Activated CD4-positive, alpha-beta T cell treated with anti-CD3 and anti-CD28 coated beads for 48 hours (primary cell): ENCODE data around the gene MAST3.
A peak's percentile ranks its signal among the peaks of the same experiment; 100 is the strongest.

Experiments used
- DNase-seq: peaks from one replicate; pipeline ENCODE4 v3.0.0-alpha.2; 2020

MAST3 gene

DNA sequence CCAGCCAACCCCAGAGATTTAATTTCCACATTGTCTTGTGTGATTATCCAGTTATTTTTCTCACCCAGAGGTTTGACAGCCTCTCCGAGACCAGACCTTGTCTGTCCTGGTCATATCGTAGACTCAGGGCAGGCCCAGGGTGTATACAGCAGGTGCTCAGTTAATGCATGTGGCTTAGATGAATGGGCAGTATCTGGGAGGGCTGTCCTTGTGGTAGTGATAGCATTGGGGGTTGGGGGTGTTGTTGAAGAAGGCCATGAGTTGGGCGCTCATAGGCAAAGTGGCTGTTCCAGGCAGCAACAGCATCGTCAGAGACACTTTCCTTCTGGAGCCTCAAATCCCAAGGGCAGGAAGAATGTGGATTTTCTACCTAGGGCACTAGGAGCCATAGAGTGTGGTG, 16.9 kb downstream of the MAST3 start:
- no peak for DNase-seq

DNA sequence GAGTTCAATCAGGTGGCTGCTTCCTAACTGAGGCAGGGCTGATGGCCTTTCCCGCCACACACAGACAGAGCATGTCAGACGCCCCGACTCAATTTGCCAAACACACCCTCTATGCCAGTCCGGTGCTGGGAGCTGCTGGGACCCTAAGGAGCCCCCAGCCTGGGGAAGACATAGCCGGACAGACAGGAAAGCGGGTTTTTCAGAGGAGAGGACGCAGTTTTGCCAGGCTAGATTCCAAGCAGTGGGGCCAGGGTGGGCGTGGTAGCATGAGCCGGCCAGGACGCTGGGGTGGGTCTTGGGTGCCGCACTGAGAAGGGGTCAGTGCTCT, 19.8 kb downstream of the MAST3 start:
- DNase-seq, result no peak

DNA sequence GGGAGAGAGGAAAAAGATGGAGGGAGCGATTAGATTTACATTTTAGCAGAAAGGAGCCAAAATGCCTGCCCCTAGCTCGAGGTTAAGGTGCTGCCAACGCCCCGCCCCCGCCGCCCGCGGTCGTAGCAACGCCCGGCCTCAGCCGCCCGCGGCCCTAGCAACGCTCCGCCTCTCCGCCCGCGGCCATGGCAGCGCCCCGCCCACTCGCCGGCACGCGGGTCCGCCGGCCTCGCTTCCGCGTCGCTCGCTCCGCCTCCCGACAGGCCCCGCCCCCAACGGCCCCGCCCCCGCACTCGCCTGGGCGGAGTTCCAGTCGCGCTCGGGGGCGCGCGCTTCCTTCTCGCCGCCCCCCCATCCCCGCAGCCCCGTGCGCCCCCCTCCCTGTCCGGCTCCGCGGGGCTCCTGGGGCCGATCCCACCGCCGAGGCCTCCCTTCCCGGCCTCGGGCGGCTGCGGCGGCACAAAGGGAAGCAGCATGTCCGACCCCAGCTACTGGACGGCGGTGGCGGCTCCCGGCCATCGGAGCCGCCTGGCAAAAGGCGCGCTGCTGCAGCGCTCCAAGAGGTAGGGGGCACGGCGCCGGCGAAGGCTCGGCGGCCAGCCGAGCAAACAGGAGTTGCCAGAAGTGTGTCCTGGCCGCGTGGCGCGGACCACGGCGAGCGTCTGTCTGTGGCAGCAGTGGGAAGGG, 20.3 kb downstream of the MAST3 start:
- peak; percentile 94 for DNase-seq

DNA sequence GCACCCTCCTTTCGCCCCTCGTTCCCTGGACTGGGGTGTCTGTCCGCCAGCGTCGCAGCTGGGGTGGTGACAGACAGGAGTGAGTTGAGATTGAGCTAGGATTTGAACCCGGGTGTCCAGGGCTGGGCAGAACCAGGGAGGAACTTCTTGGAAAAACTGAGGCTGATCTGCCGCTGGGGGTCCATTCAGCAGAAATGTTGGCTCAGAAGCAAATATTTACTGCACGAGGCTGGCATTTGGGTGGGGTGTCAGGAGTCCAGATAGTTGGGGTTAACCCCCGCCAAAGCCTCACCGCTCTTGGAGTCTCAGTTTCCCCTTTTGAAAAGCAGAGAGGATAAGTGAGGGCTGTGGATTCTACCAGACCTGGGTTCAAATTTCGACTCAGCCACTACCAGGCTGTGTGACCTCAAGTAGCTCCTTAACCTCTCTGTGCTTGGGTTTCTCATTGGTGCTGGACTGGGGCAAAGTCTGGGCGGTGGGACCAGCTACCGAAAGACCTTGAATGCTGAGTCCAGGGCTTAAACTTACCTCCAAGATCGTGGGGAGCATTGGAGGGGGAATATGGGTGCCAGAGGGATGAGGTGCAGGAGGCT, 20.9 kb downstream of the MAST3 start:
- DNase-seq, result no peak

DNA sequence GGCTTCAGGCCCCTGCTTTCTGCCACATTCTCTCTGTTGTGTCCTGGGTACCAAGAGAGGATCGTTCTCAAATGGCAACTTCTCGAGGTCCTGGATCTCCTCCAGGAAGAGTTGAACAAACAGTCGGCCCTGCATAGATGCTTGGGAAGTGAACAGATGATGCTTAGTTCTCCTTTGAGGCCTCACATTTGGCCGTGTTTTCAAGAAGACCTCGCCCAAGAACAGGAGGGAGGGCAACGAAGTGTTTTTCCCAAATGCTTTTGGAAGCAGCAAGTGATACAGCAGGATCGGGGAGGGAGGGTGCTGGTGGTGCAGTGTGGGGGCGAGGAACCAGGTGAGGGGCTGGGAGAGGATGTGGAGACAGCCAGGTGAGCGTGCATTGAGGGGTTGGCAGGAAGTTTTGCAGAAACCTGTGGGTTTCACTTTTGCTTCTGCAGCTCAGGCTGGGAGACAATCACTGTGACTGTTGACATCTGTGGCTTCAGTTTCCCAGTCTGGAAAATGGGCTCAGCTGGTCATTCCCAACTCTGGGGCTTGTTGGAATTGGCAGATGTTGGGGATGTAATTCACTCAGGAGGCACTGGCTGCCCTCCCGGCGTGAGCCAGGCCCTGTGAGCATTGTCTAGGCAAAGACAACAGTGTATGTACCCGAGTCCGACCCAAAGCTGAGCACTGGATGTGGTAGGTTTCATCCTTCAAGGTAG, 21.6 kb downstream of the MAST3 start:
- peak; percentile 51 for DNase-seq

DNA sequence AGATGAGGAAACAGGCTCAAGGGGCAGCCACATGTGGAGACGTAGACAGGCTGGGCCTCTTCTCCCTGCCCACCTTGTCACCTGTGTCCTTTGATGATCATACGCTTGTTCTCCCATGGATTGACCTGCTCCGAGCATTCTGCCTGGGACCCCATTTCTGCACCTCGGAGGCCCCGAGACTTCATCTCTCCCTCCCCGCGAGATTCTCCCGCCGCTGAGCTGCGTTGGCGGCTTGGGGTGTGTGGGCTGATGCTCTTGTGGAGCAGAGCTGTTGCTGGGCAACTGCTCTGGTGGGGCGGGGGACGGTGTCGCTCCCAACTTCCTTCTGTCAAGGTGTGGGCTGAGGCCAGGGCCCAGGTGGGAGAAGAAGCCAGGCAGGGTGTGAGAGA, 22.1 kb downstream of the MAST3 start:
- peak; percentile 66 for DNase-seq

DNA sequence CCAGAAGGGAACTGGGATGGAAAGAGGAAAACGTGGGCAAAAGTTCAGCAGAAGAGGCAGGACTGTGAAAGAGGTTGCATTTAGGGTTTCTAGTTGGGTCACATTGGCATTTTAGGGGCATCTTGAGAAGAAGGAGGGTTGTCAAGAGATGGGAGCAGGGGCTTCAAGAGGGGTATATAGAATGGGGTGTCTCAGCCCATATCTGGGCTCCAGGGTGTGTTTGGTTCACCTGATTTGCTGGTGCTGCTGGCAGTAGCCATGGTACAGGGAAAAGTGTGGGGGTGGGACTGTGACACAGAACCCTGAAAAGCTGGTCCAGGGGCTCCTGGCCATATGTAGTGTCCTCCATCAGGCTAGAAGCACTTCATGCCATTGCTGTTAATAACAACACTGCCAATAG, 22.5 kb downstream of the MAST3 start:
- DNase-seq, result no peak

DNA sequence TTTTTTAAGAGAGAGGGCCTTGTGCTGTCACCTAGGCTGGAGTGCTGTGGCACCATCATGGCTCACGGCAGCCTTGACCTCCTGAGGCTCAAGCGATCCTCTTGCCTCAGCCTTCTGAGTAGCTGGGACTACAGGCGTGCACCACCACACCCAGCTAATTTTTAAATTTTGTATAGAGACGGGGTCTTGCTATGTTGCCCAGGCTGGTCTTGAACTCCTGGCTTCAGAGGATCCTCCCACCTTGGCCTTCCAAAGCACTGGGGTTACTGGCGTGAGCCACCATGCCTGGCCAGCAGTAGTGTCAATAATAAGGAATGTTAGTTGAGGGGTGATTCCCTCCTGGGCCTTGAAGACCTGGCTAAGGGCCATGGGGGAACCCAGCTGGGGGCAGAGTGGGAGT, 23.6 kb downstream of the MAST3 start:
- no peak for DNase-seq

DNA sequence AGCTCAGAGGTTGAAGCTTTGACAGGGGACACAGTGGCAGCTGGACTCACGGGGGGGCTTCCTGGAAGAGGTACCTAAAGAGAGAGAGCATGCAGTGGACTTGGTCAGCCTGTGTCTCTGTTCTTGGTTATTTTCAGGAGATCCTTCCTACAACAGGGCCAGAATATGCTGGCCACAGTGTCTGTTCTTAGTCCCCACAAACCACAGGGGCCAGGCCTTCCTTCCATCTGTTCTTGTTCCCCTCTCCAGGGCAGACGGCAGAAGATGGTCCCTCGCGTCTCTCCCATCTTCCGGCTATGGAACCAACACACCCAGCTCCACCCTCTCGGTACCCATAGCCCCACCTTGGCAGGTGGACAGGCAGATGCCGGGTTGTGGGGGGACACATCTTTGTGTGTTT, 24.8 kb downstream of the MAST3 start:
- DNase-seq, result no peak

DNA sequence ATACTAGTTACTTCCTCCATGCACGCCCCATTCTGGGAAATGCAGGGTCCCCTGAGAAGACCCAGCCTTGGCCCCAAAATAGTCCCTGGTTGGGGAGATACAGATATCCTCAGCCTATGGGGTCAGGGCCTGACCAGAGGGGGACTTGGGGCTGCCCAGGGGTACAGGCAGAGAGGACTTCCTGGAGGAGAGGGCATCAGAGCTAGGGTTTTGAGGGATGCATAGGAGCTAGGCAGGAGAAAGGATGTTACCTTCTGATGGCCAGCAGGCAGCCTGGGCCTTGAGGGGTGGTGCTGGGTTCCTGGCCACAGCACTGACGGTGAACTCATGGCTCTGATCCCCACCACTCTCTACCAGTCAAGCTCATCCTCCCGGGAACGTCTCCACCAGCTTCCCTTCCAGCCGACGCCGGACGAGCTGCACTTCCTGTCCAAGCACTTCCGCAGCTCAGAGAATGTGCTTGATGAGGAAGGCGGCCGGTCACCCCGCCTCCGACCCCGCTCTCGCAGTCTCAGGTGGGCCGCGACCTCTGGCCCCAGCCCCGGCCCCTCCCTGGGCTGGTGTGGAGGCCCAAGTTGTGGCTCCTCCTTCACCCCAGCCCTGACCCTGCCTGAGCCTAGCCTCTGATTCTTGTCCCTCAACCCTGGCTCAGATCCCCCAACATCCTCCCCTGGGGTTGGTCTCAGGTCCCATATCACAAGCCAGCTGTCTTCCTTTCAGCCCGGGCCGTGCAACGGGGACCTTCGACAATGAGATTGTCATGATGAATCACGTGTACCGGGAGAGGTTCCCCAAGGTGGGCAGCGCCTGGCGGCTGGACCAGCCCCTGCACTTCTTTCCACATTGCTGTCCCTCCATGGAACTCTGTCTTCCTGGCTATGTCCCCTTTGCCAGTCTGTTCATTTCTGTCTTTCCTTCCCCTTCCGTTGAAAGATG, 25.6 kb downstream of the MAST3 start:
- no peak for DNase-seq

DNA sequence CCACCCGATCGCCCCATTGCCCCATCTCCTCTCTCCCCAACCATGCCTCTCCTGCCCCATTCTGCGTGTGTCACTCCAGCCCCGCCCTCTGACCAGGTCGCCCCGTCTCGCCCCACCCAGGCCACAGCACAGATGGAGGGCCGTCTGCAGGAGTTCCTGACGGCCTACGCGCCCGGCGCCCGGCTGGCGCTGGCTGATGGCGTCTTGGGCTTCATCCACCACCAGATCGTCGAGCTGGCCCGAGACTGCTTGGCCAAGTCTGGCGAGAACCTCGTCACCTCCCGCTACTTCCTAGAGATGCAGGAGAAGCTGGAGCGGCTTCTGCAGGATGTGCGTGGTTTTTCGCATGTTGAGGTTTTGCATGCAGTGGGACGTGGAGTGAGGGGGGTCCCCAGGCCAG, 26.2 kb downstream of the MAST3 start:
- DNase-seq, result no peak

DNA sequence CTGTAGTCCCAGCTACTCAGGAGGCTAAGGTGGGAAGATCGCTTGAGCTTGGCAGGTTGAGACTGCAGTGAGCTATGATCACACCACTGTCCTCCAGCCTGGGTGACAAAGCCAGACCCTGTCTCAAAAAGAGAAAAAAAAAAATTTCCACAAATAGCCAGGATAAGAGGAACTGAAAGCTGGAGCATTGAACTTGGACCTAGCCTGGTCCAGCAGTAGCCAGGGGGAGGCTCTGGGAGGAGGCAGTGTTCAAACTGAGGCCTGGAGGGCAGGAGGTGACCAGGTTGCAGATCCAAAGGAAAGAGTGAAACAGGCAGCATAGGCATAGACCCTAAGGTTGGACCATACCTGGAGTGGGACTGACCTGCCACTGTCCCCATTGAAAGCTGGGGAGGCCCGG, 28.5 kb downstream of the MAST3 start:
- no peak for DNase-seq

DNA sequence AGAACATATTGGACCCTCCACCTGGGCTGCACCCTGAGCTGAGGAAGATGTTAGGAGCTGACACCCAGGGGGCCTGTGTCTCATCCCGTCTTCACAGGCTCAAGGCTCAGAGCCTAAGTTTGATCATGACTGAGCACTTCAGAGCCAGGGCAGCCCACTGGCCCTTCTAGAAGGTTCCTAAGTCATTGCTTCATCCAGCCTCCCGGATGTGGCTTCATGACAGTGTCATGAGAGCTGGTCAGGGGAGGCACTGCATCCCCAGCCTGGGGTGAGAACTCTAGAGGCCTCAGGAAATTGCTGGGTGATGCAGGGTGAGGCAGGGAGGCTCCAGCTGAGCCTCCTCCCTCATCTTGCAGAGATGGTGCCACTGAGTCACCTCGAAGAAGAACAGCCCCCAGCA, 30.5 kb downstream of the MAST3 start:
- DNase-seq, result no peak

DNA sequence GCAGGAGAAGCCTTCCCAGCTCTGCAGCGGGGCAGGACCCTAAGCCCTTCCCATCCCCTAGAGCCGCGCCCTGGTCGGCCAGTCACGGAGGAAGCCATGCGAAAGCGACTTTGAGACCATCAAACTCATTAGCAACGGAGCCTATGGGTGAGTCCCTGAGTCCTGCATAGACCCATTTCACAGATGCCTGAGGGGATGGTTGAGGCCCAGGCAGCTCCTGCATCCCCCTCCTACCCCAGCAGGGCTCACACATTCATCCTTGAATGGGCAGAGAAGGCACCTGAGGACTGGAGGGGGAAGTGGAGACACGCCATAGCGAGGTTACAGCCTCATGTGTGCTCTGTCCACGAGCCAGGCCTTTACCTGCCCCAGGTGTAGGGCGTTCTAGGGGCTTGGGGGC, 31.2 kb downstream of the MAST3 start:
- DNase-seq, result no peak

DNA sequence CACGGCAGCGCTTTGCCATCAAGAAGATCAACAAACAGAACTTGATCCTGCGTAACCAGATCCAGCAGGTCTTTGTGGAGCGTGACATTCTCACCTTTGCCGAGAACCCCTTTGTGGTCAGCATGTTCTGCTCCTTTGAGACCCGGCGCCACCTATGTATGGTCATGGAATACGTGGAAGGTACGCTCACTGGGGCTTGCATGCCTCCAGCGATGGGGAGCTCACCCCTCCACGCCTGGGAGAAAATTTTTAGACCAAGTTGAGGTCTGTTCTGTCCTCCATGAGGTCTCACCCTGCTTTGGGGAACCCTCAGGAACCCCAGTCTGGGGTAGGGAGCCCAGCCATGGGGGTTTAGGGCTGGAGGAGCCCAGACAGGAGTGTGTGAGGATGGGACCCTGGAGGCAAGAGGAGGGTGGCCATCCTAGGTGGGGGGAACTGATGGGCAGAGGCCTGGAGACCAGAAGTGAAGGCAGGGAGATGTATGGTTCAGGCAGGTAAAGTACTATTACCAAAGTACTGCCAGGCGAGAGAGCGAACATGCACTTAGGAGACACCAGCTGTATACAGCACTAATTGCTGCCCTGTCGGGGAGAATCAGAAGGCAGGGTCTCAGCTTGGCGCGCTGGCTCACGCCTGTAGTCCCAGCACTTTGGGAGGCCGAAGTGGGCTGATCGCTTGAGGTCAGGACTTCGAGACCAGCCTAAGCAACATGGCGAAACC, 33.1 kb downstream of the MAST3 start:
- DNase-seq, result no peak

DNA sequence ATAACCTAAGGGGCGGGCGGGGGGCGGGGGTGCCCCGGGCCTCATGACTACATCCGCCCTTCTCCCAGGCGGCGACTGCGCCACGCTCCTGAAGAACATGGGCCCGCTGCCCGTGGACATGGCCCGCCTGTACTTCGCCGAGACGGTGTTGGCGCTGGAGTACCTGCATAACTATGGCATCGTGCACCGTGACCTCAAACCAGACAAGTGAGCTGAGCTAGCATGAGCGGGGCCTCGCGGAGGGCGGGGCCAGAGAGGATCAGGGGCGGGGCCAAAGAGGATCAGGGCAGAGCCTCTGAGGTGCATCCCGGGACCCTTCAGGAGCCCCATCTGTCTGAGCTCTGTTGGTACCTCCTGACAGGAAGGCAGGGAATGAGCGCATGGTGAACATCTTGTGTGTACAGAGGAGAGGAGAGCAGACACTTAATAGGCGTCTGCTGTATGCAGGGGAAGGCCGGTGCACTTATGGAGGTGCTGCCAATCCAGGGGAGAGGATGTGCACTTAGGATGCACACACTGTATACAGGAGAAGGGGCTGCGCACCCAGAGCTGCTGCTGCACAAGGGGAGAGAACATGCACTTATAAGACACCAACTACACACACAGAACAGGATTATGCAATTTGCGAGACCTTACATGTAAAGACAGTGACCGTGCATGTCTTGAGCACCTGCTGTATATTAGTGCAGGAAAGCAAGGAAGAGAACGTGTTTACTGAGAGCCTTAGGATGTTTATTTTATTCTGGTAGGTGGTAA, 34.4 kb downstream of the MAST3 start:
- peak; percentile 55 for DNase-seq

DNA sequence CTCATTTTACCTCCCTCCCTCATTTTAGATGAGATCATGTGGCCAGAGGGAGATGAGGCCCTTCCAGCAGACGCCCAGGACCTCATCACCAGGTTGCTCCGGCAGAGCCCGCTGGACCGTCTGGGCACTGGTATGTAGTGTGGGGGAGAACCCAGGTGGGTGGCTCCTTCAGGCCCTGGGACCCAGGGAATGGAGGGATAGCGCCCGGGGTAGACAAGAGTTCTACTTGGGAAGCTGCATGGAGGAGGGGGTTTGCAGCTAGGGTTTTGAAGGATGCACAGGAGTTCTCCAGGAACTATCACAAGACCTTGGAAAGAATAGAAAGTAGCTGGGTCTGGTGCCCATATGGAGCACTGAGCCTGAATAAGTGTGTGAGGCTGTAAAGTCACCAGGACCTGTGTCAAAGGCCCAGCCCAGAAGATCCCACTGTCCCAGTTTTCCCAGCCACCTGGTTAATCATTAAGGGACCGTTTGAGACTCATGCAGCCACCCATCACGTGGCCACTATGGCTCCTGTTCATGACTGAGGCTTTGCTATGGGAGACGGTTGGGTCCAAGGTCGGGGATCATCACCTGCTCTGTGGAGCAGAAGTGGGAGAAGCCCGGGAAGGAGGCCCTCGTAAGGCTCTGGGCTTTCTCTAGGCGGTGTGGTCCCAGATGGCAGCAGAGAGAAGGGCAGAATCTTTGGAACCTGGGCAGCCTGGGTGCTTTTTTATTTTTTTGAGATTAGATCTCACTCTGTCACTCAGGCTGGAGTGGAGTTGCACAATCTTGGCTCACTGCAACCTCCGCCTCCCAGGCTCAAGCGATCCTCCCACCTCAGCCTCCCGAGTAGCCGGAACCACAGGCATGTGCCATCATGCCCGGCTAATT, 38.4 kb downstream of the MAST3 start:
- no peak for DNase-seq

DNA sequence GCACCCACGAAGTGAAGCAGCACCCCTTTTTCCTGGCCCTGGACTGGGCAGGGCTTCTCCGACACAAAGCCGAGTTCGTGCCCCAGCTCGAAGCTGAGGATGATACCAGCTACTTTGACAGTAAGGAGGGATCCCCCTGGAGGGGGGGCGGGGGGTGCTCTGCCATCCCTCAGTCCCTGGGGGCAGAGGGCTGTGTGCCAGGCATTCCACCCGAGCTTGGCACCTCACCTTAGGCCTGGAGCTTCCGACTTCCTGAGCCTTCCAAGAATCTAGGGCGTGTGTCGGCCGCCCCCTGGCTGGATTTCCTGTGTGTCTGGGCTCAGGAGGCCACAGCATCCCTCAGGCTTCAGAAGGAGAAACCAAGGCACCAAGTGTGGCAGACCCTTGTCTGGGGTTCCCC, 39.7 kb downstream of the MAST3 start:
- DNase-seq, result no peak

DNA sequence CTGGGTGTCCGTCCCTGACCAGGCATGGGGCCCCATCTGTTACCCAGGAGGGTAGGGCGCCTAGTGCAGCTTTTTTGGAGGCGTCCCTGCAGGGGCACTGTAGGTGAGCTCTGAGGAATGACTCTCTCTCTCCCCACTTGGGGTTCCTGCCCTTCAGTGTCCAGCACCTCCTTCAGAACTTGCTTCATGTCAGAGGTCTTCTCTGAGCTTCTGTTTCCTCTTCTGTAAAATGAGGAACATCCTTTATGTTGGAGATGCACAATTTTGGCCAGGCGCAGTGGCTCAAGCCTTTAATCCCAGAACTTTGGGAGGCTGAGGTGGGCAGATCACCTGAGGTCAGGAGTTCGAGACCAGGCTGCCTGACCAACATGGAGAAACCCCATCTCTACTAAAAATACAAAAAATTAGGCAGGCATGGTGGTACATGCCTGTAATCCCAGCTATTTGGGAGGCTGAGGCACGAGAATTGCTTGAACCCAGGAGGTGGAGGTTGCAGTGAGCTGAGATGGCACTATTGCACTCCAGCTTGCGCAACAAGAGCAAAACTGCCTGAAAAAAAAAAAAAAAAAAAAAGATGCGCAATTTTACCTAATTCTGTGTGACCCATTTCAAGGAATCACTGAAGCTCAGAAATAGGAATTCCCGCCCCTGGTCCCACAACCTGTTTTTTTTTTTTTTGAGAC, 40.2 kb downstream of the MAST3 start:
- DNase-seq, result no peak

DNA sequence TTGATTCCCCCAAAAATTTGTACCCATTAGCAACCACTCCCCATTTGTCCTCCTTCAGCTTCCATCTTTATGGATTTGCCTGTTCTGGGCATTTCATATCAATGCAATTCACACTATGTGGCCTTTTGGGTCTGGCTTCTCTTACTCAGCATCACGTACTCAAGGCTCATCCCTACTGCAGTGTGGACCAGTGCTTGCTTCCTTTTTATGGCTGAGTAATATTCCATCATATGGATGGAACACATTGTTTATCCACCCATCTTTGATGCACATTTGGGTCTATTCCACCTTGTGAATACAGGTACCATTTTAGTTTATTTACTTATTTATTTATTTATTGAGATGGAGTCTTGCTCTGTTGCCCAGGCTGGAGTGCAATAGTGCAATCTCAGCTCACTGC, 42.9 kb downstream of the MAST3 start:
- DNase-seq, result no peak
